OCI-M2 (cell line): ENCODE results near the gene FASTK.

Experiments
- DNase-seq: peaks from one replicate; lab custom pipeline; 2025; ENCODE audit not compliant: unreplicated experiment; lab: John Stamatoyannopoulos, UW

FASTK gene

DNA sequence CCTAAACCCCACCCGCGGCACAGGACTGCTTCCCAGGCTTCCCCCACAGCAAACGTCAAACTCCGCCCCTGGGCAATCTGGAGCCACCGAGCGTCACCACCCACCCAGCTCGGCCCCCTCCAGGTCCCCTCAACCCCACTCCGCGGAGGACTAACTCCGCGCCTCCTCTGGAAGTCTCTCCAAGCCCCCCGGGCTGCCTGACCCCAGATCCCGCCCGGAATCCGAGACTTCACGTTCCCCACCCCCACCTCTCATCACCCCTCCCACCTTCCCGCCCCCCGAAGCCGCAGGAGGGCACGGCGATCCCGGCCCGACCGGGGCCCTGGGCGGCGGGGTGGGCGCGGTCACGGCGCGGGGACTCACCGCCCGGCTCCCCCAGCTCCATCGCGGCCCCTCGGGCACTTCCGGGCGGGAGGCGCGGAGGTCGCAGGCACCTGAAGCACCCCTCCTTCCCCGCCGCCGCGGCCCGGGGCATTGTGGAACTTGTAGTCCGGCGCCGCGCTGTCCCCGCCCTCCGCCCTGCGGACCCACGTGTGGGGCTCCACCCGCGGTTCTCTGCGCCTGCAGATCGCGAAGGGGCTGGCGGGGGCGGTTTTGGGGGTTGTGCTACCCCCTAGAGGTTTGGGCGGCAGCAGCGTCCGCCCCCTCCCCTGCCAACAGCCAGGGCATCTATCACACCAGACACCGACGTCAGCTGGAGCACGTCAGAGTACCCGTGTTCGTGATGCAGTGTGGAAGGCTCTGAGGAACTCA, 2.6 kb upstream of the FASTK start, which contains the start of gene TMUB1:
Gene TMUB1, minus strand, starts transcription at position 423 of the 753 bp plus-strand sequence. CDS start 930 bp downstream, outside the sequence.
- DNase-seq = no peak

DNA sequence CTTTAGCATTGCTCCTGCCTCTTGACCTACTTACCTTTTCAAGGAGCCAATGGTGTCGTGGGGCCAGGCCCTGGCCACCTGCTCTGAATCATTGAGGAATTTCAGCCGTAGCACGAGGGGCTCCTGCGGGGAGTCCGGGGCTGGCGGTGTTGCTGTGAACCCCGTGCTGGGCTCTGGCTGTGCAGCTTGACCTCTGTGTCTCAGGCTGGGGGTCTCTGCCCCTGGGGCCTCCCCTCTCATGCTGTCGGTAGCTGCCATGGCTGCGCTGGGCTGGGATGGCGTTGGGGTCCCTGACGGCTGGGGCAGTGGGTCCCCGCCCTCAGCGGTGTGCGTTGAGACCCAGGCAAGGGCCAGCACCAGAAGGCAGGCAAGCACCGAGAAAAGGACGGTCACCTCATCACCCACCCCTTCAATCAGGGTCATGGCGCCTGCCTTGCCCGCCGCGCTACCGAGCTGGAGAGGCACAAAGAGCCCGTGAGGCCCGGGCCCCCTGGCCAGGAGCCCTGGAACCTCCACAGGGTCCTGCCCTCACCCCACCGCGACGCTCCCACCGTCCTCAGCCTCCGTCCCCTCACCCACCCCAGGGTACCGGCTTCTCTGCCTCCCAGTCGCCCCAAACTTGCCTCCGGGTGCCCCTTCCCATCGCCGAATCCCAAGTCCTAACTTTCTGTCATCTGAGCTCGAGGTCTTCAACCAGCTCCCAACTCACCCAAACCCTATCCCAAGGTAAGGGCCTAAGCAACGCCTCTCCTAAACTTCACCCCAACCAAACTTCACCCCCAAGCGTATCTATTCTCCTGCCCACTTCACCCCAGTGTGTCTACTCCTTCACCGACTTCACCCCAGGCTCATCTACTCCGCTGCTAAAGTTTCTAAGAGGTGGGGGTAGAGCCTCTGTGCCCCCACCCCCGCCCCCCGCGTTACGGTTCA, 1.8 kb upstream of the FASTK start:
- no peak for DNase-seq

DNA sequence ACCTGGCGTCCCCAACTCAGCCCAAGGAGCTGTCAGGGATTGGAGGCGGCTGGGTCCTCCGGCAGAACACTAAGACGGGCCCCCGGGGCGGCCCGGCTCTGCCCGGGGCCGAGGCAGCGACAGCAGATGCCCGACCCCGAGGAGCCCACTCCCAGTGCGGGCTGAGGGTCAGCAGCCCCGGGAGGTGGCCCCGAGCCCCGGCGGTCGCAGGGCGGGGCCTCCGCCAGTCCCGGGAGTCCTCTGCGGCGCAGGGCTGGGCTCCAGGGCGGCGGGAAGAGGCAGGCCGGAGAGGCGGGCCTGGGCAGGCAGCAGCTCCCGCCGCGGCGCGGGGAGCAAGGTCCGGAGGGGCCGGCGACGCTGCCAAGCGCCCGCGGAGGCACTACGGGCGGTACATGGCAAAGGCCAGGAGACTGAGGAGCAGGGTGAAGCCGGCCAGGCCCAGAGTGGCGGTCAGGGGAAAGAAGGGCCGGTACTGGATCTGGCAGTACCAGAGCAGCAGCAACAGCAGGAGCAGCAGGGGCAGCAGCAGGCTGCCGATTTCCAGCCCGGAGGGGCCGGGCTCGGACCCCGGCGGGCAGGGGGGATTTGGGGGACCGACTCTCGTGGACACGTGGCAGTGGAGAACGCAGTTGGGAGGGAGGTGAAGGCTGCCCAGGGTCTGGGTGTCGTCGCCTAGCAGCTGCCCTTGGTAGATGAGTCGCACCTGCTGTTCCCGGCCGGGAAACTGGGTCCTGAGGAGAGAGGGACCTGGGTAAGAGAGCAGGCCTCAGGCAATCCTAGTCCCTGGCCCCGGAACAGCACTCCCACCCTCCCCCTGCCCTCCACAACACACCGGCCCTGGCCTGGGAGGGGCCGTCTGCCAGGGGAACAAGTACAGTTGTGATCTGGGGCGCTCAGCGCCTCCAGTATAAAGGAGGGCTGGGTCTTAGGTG, 827 bp upstream of the FASTK start:
- no peak for DNase-seq

DNA sequence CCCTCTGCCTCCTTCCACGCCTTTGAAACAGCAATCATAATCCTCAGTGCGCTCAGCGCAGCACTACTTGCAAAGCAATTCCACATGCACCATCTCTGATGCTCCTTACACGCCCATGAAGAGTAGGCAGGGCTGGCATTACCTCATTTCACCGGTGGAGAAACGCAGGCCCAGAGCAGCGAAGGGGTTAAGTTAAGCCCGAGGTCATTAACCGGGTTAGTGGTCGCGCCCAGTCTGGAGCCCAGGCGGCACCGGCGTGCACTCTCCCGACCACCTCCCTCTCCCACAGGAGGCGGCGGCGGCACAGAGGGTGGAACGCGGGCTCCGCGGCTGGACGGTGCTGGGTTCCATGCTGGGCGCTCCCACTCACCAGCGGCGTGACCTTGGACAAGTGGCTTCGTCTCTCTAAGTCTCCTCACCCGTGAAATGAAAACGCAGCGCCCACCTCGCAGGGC, 515 bp downstream of the FASTK start:
- no peak for DNase-seq

DNA sequence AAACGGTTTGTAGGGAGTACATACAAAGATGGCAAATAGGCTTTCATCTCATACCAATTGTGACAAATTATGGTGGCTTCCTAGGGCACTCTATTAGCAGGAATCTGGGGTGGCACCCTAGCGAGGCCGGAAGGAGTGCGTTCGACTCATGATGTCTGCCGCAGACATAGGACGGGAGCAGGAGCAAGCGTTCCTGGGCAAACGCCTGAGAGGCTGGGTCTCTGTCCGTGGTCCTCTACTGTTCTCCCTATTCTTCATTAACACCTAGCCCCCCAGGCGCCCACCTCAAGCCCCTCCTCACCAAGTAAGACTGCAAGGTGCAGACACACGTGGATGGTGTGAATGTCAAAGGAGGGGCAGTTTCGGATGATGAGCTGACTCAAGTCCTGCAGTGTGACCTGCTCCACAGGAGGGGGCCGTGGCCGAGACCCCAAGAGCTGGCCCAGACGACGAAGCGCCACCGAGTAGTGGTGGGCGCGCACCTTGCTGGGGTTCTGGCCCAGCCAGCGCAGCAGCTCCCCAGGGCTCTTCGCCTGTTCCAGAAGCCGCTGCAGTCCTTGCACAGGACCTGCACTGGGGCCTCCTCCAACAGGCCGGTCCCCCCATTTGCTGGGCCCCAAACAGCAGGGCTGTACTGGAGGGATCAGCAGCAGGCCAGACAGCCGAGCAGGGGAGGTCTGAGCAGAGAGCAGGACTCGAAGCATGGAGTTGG, 1.3 kb downstream of the FASTK start:
- no peak for DNase-seq

DNA sequence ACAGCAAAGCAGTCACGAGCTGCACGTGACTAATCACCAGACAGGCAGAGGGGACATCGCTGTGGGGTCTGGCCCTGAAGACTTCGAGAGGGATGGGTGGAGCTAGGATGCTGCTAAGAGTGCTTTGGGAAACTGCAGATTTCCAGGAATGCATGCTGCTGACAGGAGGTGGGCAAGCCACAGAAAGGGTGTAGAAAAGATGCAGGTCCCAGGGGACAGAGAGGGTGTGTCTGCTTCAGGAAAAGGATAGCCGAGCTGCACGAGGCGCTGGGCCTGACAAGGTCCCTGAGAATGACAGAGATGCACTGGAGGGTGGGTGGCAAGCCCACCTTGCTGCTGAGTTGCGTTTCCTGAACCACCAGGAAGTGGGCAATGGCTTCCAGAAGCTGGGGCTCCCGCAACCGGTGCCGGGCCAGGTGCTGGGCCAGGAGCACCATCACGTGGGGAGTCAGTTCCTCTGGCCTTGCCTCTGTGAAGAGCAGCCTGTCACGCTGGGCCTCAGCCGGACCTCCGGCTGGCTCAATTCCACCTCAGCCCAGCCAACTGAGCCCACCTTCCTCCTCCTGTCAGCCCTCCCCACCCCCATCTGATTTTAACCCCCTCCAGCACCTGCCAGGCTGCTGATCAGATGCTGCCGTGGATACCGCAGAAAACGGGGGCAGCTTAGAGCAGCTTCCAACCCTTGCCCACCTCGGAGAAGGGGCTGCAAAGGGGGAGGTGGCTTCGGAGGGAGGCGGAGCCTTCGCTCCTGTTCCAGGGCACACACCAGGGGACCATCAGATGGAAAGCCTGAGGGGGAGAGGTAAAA, 2.2 kb downstream of the FASTK start:
- no peak for DNase-seq

DNA sequence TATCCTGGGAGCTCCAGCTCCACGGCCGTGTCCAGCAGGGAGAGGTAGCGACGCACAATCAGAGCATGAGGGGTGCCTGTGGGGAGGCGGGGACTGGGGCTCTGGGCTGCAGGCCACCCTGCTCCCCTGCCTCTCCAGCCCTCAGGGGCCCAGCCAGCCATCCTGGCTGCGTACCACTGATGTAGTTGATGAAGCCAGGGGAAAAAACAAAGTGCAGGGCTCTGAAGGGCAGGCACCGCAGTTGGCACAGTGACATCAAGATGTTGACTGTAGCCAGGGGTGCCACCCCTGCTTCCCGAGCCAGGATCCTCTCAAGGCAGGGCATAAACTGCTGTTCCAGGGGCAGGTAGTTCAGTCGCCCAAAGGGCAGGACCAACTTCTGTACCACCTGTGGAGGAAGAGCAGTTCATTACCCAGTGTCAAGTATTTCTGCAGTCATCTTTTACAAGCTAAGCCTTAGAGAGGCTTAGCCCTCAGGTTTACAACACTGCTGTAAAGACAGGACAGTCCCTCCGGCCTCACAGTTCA, 2.8 kb downstream of the FASTK start:
- DNase-seq = no peak

DNA sequence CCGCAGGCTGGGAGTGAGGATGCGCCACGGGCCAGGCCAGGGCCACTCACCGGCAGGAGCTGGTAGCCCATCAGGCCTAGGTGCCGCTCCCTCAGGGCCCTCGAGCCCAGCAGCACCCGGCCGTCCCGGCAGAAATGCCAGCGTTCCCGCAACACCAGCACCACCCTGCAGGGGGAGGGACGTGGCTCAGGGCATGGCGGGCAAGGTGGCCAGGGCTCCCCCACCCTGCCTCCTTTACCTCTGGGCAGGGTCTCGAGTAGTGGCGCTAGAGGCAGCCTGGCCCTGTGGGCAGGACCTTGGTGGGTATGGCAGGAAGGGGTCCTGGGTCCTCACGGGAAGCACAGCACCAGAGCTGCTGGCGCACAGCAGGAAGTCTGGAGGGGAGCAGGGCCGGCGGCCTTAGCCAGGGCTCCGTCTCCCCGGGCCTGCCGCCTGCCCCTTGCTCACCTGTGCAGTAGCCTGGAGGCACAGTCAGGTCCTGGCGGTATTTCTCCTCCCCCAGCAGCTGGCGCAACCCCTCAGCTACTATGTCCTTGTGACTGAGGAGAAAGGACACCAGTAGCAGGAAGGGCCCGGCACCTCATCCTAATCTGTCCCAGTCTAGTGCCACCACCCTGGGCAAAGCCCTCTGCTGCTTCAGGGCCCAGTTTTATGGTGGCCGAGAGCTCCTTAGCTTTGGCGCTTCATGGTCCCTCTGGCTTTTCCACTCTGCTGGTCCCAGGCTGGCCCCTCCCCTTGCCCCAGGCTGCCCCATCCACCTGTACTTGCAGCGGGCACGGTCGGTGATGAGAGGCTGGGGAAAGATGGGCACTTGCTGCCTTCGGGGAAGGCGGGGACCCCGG, 3.5 kb downstream of the FASTK start:
- DNase-seq = no peak

DNA sequence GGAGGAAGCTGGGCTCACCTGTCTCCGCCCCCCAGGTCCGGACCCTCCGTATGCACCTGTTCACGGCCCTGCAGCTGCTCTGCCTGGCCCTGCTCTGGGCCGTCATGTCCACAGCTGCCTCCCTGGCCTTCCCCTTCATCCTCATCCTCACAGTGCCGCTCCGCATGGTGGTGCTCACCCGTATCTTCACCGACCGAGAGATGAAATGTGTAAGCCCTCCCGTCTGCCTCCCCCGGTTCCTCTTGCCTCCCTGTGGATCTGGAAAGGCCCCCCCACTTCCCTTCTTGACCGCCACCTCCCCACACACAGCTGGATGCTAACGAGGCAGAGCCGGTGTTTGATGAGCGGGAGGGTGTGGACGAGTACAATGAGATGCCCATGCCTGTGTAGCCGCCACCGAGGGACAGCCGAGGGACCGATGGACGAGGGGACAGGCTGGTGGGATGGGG, 4.6 kb downstream of the FASTK start:
- DNase-seq = no peak

DNA sequence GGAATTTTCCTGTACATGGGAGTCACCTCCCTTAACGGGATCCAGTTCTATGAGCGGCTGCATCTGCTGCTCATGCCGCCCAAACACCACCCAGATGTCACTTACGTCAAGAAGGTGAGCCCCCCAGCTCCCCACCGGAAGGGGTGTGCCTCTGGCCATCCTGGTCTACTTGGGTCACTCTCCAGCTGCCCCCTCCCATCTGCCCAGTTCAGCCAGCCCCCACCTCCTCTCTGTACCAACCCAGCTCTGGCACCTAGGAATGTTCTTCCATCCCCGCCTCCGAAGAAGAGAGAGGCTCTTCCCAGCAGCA, 5.0 kb downstream of the FASTK start:
- no peak for DNase-seq

DNA sequence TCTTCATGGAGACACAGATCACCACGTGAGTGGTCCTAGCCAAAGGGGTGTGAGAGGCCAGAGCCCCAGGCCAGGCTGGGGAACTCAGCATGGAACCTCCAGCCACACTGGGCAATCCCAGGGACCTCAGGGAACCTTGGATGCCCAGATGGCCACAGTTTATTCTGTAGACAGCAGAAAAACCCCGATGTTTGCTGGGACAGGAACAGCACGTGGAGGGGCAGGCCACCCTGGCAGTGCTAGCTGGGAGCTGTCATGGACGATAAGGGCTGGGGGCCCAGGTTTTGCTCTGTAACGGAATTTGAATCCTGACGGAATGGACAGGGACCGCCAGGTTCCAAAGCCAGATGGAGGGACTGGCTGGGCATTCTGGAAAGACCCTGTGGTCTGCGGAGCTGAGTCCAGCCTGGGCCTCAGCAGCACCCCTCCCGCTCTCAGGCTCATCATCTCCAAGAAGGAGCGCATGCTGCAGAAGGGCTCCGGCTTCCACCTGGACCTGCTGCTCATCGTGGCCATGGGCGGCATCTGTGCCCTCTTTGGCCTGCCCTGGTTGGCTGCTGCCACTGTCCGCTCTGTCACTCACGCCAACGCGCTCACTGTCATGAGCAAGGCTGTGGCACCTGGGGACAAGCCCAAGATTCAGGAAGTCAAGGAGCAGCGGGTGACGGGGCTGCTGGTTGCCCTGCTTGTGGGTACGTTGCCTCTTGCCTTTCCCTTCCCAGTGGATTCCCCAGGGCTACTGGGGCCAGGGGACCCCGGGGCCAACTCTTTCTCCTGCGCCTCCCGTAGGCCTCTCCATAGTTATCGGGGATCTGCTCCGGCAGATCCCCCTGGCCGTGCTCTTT, 5.6 kb downstream of the FASTK start:
- no peak for DNase-seq

DNA sequence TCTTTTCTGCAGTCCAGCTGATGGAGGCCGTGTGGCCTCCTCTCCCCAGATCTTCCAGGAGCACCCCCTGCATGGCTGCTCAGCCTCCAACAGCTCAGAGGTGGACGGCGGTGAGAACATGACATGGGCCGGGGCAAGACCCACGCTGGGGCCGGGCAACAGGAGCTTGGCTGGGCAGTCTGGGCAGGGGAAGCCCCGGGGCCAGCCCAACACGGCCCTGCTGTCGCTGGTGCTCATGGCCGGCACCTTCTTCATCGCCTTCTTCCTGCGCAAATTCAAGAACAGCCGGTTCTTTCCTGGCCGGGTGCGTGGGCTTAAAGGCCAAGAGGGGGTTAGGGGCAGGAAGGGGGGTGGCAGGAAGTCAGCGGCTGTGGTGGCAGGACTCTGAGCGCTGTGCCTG, 6.6 kb downstream of the FASTK start:
- DNase-seq = no peak

DNA sequence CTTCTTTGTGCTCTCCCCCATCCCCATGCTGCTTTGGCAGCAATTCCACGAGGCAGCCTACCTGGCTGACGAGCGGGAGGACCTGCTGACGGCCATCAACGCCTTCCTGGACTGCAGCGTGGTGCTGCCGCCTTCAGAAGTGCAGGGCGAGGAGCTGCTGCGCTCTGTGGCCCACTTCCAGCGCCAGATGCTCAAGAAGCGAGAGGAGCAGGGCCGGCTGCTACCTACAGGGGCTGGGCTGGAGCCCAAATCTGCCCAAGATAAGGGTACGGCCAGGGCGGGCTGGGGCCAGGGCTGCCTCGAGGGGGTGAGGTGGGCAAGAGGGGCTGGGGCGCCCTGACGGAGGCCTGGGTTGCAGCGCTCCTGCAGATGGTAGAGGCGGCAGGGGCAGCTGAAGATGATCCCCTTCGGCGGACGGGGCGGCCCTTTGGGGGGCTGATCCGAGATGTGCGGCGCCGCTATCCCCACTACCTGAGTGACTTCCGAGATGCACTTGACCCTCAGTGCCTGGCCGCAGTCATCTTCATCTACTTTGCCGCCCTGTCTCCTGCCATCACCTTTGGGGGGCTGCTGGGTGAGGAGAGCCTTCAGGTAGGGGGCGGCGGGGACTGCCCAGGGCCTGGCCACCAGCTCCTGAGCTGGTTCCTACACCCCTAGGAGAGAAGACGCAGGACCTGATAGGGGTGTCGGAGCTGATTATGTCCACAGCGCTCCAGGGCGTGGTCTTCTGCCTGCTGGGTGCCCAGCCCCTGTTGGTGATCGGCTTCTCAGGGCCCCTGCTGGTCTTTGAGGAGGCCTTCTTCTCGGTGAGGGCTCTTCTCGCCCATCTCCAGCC, 9.4 kb downstream of the FASTK start:
- no peak for DNase-seq

DNA sequence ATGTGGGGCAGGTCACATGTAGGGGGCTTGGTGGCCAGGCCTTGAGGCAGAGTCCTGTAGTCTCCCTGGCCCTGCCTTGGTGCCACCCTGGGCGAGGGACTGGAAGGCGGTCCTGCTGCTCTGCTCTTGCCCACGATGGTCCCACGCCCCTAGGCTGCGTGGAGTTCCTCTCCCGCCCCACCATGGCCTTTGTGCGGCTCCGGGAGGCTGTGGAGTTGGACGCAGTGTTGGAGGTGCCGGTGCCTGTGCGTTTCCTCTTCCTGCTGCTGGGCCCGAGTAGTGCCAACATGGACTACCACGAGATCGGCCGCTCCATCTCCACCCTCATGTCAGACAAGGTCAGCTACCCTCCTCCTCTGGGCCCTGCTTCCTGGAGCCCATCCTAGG, 10.0 kb downstream of the FASTK start:
- no peak for DNase-seq

DNA sequence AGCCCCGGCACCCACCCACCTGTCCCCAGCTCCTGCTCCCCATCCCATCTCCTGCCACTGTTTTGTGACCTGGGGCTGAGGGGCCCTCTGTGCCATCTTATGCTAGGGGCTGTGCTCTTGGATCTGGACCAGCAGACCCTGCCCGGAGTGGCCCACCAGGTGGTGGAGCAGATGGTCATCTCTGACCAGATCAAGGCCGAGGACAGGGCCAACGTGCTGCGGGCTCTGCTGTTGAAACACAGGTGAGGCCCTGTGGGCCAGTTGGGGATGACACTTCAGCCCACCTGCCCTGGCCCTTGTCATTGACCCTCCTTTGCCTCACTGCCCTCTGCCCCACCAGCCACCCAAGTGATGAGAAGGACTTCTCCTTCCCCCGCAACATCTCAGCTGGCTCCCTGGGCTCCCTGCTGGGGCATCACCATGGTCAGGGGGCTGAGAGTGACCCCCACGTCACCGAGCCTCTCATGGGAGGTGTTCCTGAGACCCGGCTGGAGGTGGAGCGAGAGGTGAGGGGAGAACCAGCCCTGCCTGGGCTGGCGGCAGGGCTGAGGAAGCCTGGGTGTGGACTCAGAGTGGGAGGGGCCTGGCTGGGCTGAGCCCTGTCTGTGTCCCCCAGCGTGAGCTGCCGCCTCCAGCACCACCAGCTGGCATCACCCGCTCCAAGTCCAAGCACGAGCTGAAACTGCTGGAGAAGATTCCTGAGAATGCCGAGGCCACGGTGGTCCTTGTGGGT, 10.6 kb downstream of the FASTK start:
- no peak for DNase-seq
